GM19395 (cell line): ENCODE results near the gene CYP46A1.

Source experiments
- ATAC-seq: cut with Tn5 transposase; IDR thresholded peaks from one replicate; pipeline ENCODE4 v1.9.1; 2021; ENCODE audit warnings: mild to moderate bottlenecking, moderate library complexity; ENCODE audit not compliant: unreplicated experiment

CYP46A1 gene

DNA sequence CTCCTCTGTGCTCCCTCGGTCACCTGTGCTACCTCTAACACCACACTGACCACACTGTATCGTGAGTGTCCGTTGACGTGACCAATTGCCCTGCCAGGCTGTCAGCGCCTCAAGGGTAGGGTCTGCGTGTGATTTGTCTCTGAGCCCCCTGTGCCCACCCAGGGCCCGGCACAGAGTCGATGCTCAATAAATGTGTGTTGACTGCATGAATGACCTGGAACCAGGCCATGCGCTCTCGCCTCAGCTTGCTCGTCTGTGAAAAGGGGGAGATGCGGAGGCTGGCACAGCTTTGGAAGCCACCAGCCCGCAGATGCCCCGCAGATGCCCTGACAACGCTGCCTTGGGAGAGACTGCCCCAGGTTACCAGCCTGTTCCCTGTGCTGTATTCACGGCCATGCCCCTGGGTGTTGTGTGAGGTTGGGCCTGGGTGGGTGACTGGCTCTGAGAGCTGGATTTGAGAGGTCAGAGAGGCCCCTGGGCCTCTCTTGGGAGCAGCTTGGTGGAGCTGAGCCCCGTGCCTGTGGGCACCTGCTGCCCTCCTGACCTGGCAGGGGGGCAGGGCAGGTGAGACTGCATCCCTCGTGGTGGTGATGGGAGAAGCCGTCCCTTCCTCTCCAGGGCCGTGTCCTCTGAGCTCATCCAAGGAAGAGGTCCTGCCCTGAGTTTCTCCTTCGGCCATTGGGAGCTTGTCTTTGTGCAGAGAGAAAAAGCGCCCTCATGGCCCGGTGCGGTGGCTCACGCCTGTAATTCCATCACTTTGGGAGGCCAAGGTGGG lies 43.2 kb downstream of the CYP46A1 start:
- no peak for ATAC-seq

DNA sequence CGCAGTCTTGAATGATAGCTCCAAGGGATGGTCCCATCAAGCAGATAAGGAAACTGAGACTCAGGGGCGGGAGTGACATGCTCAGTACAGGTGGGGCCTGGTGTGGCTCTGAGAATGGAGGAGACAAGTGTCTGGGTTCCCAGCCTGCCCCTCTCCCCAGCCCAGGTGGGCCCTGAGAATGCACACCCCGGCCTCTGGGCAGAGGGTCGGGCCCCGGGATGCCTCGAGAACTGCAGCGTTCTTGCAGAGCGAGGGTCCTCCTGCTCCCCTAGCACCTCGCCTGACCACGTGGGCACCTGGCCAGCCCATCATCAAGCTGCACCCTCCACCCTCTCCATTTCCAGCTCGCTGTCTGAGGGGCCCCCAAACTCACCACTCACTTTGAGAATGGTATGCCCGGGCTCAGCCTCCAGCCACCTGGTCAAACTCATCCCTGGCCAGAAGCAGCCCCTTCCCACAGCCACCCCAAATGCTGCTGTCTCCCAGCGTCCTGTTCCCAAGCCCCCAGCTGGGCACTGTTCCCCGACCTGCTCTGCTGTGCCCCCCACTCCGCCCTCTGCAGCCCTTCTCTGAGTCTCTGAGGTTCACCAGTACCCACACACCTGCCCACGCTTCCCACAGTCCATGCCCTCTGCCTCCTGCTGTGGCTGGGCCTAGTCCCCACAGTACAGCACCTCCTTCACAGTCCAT lies 44.3 kb downstream of the CYP46A1 start:
- no peak for ATAC-seq

- ATAC-seq, result no peak
These were observed 44.9 kb downstream of the CYP46A1 start for GRCh38 chr14:99728981-99729451.

GRCh38 chr14:99729991-99730875 lies 46.1 kb downstream of the CYP46A1 start:
- peak; percentile 77 for ATAC-seq

GRCh38 chr14:99730876-99731546 lies 46.9 kb downstream of the CYP46A1 start:
- ATAC-seq, result no peak

- no peak for ATAC-seq
These were observed 47.7 kb downstream of the CYP46A1 start for GRCh38 chr14:99731547-99732435.

DNA sequence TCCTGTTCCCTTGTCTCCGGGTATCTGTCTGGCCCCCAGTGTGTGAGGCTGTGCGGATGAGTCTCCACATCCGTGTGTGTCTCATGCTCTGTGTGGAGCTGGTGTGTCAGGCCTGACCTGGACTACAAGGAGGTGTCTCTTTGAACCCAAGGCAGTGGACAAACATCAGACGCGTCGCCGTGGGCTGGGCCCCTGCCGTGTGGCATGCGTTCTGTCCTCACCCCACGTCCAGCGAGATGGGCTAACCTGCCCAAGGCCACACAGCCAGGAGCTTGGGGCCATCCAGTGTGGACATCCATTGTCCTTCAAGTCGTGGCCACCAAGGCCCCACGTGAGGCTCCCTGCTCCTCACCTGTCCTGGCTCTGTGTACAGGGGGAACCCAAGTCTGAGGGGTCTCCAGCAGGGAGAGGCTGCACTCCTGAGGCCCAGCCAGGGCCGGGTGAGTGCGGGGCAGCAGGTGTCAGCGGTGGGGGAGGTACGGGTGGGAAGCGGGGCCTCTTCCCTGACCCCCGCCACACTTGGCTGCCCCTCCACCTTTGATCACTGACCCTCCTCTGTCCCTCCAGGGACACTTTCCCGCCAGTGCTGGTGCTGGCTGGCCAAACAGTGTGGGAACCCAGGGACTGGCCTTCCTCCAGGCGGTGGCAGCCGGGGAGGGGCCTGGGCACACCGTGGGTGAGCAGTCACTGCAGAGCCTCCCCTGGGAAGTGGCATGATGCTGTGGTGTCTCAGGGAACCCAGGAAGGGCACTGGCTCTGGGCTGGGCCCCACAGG lies 48.5 kb downstream of the CYP46A1 start:
- no peak for ATAC-seq

- ATAC-seq, result no peak
These were observed 49.1 kb downstream of the CYP46A1 start for GRCh38 chr14:99733211-99733539.

GRCh38 chr14:99733540-99734405 lies 49.7 kb downstream of the CYP46A1 start:
- ATAC-seq, result no peak

DNA sequence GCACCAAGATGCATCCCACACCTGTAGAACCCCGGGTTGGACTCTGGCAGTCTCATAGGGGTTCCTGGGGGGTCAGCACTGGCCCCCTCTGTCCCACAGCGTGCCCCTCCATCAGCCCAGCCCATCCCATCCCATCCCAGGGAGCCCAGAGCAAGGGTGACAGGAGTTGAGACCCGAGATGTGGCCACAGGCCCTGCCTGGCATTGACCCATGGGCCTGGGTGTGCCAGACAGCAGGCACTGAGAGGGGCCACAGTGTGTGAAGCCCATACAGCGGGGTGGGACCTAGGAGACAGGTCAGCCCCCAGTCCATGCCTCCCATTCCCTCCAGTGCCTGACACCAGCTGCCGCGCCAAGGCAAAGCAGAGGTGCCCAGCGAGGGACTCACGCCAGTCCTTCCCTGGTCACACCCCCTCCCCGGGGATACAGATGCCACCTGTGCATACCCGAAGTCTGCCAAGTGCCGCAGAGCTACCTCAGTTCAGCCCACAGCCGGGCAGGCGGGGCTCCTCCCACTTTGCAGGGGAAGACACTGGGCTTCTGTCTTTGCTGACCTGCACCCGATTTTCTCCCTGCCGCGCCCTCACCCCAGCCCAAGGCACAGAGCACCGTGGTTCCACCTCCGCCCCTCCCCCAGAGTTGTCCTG lies 50.4 kb downstream of the CYP46A1 start:
- no peak for ATAC-seq

DNA sequence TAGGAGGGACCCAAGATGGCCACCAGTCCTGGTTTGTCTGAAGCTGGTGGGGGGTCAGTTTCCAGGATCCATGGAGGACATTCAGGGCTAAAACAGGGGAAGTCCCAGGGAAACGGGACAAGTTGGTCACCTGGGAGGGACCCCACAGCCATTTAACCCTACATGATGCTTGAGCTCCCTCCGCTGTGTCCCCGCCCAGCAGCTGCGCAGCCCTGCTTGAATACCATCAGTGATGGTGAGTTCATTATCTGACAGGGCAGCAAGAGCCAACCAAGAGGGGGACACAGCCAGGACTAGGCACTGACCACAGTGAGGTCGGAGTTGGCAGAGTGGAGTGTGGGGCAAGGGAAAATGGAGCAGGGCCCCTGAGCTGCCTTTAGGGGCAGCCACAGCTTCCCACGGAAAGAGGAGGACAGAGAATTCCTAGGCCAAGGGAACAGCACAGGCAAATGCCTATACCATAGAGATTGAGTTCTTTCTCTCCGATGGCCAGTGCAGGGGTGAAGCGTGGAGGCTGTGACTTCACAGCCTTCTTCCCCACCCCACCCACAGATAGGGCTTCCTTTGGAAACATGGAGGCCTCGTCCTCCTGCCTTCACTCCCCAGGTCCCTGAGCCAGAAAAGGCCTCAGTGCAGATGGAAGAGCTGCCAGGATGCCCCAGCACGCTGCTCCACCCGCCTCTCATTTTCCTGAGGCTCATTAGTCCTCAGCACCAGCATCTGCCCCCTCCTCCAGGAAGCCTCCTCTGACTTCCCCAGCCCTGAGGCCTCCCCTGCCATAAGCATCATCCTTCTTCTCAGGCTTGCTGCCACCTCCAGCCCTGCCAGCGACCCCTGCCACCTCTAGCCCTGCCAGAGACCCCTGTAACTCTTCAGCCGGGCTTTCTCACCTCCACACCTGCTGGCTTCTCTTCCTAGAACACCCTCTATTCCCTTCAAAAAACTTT lies 51.4 kb downstream of the CYP46A1 start:
- ATAC-seq, result no peak

- ATAC-seq, result no peak
These were observed 52.7 kb downstream of the CYP46A1 start for GRCh38 chr14:99736603-99737371.

DNA sequence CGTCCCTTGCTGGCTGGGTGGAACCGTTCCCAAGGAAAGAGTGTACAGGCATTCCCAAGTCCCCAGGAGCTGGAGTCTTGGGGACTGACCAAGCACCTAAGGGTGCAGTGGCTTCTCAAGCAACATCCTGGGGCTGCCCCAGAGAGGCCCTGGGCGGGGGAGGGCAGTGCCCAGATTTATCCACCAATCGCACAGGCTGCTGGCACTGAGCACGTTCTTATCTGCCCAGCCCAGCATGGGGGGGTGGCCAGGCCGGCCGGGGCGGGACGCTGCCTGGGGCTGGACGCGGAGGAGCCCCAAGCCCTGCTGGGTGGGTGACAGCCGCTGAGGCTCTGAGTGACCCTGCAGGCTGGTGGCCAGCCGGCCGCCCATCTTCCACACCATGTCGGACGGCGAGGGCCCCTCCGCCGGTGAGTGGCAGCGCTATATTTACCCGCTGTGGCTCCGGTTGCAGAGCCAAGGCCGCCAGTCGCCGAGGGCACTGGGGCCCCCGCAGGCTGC lies 53.4 kb downstream of the CYP46A1 start:
- no peak for ATAC-seq

GRCh38 chr14:99737956-99738667 lies 54.0 kb downstream of the CYP46A1 start:
- ATAC-seq, result no peak

GRCh38 chr14:99740411-99740810 lies 56.3 kb downstream of the CYP46A1 start:
- ATAC-seq, result no peak
